ENCODE measurements around the gene GPC3.
"Not testable (repeated sequence)": the region's sequence is repeated elsewhere in the genome, so short reads cannot be mapped to it uniquely, and the experiment has no call there.

GPC3 gene

GRCh38 chrX:133818019-133818418 is 167.4 kb downstream of the GPC3 start:
- H3K4me3 ChIP-seq (ENCODE audit: low read length): no peak overlapping the region
- DNase-seq (ENCODE audit: low read depth, low spot score): no peak

DNA sequence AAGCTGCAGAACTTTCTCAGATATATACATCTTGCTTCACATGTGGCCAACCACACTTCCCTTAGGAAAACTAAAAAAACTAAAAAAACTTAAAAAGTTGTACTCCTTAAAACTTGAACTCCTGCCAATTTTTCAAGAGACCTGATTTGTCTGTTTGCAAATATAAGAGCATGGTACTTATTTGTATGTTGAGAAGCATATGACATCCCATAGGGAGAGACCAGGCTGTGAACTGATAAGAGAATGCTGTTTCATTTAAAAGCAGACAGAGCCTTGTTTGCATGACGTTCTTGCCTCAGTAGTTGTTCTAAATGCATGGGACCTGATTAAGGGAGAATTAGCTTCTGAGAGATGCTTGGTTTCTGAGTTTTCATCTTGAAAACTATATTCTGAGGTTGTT is 169.9 kb downstream of the GPC3 start:
- H3K4me3 ChIP-seq (ENCODE audit: low read length): no peak overlapping the region
- DNase-seq (ENCODE audit: low read depth, low spot score): no peak

- DNase-seq (ENCODE audit: low read depth, low spot score): no peak
- H3K4me3 ChIP-seq (ENCODE audit: low read length): no peak overlapping the region
These were observed 171.4 kb downstream of the GPC3 start for GRCh38 chrX:133813971-133814370.

- DNase-seq (ENCODE audit: low read depth, low spot score): no peak
- no peak overlapping the region for H3K4me3 ChIP-seq (ENCODE audit: low read length)
These were observed 173.0 kb downstream of the GPC3 start for GRCh38 chrX:133812402-133812801.

- H3K4me3 ChIP-seq (ENCODE audit: low read length): no peak overlapping the region
- no peak for DNase-seq (ENCODE audit: low read depth, low spot score)
These were observed 174.5 kb downstream of the GPC3 start for GRCh38 chrX:133810925-133811324.

- no peak overlapping the region for H3K4me3 ChIP-seq (ENCODE audit: low read length)
- no peak for DNase-seq (ENCODE audit: low read depth, low spot score)
These were observed 181.3 kb downstream of the GPC3 start for GRCh38 chrX:133804072-133804471.

DNA sequence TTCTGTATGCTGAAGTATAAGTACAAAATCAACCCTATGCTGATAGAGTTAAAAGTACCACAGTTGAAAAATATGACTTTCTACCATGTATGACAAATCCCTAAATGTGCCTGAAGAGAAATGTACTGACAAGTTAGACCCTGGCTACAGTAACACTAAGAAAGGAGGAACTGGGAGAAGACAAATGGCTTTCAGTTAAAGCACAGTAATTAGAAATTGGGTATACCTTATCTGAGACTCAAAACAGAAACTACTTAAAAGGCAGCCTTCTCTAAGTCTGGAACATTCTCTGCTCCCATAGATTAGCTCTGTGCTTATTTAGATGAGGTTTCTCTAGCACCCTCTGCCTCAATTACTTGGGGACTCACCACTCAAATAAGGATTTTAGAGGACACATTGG is 189.1 kb downstream of the GPC3 start:
- no peak for DNase-seq (ENCODE audit: low read depth, low spot score)
- H3K4me3 ChIP-seq (ENCODE audit: low read length): no peak overlapping the region

DNA sequence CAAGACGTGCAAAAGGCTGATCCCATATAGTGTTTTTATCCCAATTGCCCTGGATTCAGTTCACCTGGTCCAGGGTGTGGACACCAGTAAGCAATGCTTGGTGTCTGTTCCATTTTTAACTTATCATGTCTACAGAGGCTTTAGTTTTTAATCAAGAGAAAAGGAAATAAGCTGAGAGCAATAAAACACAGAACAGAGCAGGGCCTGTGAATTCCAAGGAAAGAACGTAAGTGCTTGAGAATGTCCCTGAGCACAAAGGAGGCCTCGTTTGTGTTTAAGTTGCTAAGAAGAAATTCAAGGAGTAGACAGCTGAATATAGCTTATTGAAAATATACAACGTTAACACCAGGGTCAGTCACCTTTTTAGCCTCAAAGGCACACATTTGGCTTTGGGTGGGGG is 191.3 kb downstream of the GPC3 start:
- no peak overlapping the region for H3K4me3 ChIP-seq (ENCODE audit: low read length)
- DNase-seq (ENCODE audit: low read depth, low spot score): no peak

- no peak for DNase-seq (ENCODE audit: low read depth, low spot score)
- H3K4me3 ChIP-seq (ENCODE audit: low read length): no peak overlapping the region
These were observed 191.8 kb downstream of the GPC3 start for GRCh38 chrX:133793626-133794025.

DNA sequence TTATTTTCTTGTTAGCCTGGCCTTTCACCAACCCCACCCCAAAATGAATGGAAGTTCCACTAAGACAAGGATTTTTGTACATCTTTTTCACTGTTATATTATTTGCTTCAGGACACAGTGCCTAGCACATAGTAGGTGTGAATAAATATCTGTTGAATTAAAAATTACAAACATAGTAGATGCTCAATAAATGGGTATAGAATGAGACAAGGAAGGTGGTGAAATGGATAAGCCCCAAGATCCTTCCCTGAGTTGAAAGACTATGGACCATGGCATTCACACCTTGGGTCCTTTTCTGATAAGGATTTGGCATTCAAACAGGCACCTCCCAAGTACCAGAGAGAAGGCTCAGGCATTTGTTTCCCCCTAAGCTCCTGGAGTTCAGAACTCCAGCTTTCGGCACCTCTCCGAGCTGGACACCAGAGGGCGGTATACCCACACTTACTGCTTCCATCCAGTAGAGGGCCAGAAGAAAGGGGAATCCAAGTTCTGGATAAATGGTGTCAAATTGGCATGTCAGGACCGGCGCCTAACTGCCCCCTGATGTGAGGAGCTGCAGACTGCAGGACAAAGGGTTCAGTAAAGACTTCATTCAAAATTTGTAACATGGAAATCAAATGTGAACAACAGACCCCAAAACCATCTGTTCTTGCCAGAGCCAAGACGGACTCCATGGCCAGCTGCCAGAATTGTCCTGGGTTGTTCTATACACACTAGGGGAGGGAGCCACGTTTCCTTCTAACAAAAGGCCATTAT is 193.0 kb downstream of the GPC3 start:
- peak; percentile 58 for DNase-seq (ENCODE audit: low read depth, low spot score)
- H3K4me3 ChIP-seq (ENCODE audit: low read length): no peak overlapping the region

DNA sequence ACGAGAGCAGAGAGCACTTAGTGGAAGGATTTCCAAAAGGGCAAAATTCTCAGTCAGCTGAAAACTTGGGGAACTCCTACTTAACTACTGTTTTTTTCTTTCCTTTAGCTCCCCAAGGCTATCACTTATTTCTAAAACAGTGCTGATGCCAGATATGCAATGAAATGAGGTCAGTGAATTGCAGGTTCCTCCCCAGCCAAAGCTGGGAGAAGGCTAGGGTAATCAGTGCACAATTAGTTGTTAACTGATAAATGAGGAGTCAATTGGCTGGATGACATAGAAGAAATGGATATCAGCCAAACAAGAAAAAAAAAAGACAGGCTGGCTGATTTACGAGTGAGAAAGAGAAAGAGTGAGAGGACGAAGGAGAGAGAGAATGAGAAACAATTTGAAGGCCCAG is 195.6 kb downstream of the GPC3 start:
- DNase-seq (ENCODE audit: low read depth, low spot score): no peak
- no peak overlapping the region for H3K4me3 ChIP-seq (ENCODE audit: low read length)

GRCh38 chrX:133786382-133786781 is 199.0 kb downstream of the GPC3 start:
- no peak overlapping the region for H3K4me3 ChIP-seq (ENCODE audit: low read length)
- no peak for DNase-seq (ENCODE audit: low read depth, low spot score)

GRCh38 chrX:133783274-133783673 is 202.1 kb downstream of the GPC3 start:
- no peak for DNase-seq (ENCODE audit: low read depth, low spot score)
- H3K4me3 ChIP-seq (ENCODE audit: low read length): no peak overlapping the region

DNA sequence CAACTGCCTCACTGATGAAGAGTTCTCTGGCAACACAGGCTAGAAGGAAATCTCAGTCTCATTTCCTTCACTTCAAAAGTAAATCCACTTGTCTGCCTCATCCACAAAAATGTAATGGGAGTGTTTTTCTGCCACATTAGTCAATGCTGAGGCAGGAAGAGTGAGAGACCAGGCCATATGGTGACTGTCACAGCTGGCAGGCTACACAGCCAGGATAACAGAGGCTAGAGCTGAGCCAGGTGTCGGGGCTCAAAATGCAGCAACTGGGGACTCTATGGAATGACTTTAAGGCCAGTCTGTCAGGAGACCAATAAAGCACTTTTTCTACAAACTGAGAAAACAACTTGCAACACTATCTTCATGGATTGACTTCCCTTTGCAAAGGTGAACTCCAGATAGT is 204.2 kb downstream of the GPC3 start:
- no peak overlapping the region for H3K4me3 ChIP-seq (ENCODE audit: low read length)
- no peak for DNase-seq (ENCODE audit: low read depth, low spot score)

DNA sequence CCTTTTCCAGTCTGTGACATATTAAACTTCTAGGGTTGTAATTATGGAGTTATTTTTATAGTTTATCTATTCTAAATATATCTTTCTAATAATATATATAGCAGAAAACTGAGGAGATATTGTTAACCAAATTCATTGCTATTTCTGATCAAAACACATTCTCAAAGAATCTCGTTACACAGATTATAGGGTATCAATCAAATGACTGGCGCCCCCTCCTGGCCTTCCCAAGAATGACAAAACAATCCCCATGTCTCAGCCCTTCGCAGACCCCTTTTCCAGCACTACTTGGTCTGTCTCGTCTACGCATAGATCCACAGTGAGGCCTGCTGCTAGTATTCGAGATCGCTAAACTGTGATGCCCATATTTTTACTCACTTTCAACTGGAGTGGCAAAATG is 209.3 kb downstream of the GPC3 start:
- DNase-seq (ENCODE audit: low read depth, low spot score): peak; percentile 25
- no peak overlapping the region for H3K4me3 ChIP-seq (ENCODE audit: low read length)

DNA sequence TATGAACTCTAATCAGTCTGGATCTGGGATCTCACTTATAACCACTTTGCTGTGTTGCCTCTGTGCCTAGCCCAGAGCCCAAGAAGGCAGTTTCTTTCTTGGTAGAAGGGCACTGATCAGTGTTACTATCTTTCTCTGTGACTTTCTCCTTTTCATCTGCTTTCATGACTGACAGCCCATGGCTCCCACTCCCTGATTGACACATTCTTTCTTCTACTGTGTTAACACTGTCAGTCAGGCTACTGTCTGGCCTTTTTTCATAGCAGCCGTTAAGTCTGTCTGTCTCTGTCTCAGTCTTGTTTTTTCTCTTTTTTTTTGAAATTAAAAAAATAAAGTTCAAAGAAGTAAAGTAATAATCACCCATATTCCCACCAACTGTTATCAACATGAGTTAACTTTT is 210.6 kb downstream of the GPC3 start:
- DNase-seq (ENCODE audit: low read depth, low spot score): no peak
- H3K4me3 ChIP-seq (ENCODE audit: low read length): no peak overlapping the region

DNA sequence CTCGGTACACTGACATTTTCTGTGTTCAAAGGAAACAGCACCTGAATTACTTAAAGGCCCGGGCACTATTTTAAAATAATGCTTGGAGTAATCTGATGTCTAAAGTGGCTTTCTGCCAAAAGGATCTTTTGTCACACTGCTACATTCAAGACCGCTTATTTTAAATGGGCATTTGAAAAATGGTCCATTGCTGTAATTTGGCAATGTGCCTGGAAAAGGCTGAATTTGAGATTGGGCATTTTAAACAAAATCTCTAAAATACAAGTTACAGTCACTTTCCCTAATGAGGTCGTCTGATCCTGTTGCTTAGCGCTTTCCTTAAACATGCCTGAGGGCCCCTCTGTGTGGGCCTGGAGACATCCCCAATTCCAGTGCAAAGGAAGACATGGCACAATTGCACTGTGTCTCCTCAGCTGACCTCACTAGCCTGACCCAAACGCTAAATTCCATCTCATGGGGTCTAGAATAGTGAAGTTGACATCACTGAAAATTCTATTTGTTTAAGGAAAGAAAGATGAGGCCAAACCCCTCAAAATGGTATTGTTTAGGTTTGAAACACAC is 214.2 kb downstream of the GPC3 start:
- no peak for DNase-seq (ENCODE audit: low read depth, low spot score)
- no peak overlapping the region for H3K4me3 ChIP-seq (ENCODE audit: low read length)

DNA sequence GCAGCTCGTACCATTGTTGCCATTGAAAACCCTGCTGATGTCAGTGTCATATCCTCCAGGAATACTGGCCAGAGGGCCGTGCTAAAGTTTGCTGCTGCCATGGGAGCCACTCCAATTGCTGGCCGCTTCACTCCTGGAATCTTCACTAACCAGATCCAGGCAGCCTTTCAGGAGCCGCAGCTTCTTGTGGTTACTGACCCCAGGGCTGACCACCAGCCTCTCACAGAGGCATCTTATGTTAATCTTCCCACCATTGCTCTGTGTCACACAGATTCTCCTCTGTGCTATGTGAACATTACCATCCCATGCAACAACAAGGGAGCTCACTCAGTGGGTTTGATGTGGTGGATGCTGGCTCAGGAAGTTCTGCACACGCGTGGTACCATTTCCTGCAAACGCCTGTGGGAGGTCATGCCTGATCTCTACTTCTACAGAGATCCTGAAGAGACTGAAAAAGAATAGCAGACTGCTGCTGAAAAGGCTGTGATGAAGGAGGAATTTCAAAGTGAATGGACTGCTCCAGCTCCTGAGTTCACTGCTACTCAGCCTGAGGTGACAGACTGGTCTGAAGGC is 222.3 kb downstream of the GPC3 start:
- H3K4me3 ChIP-seq (ENCODE audit: low read length): not testable (repeated sequence)
- DNase-seq (ENCODE audit: low read depth, low spot score): peak; percentile 50

- DNase-seq (ENCODE audit: low read depth, low spot score): no peak
- no peak overlapping the region for H3K4me3 ChIP-seq (ENCODE audit: low read length)
These were observed 230.7 kb downstream of the GPC3 start for GRCh38 chrX:133754657-133755056.

DNA sequence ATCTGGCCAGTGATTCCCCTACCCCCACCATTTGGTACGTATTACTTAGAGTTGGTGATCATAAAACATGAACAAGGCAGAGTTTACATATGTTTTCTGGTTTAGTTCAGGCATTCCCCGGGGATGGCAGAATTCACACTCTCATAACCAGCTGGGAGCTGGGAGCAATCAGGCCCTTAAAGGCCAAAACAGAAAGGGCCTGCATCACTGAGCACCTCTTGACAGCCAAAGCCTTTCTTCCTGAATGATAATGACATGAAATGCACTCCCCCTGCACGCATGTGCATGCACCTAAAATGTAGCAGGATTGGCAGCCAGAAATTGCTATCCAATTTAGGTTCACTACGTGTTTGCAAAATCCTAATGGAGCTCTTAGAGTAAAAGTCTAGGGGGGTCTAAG is 235.4 kb downstream of the GPC3 start:
- H3K4me3 ChIP-seq (ENCODE audit: low read length): no peak overlapping the region
- no peak for DNase-seq (ENCODE audit: low read depth, low spot score)

GRCh38 chrX:133749370-133749769 is 236.0 kb downstream of the GPC3 start:
- H3K4me3 ChIP-seq (ENCODE audit: low read length): no peak overlapping the region
- DNase-seq (ENCODE audit: low read depth, low spot score): peak; percentile 82
